ENCODE results near the gene PACSIN1.

DNA sequence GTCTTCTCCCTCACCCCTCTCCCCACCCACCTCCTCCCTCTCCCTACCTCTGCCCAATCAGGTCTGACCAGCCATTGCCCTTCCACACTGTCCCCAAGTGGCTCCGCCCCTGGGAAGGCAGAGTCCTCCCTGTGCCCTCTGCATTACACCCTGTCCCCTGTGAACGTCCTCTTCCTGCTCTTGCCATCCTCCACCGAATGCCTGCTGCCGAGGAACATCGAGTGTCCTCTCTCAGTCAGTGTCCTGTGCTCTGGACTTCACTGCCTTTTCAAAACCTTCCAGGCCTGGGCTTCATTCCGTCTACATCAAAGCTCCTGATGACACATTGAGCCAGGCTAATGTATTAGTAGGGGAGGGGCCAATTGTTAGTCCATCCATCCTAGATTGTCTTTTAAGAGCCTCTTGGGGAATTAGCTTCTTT is 3.3 kb upstream of the PACSIN1 start:
- TF ChIP-seq, protein P1, sequence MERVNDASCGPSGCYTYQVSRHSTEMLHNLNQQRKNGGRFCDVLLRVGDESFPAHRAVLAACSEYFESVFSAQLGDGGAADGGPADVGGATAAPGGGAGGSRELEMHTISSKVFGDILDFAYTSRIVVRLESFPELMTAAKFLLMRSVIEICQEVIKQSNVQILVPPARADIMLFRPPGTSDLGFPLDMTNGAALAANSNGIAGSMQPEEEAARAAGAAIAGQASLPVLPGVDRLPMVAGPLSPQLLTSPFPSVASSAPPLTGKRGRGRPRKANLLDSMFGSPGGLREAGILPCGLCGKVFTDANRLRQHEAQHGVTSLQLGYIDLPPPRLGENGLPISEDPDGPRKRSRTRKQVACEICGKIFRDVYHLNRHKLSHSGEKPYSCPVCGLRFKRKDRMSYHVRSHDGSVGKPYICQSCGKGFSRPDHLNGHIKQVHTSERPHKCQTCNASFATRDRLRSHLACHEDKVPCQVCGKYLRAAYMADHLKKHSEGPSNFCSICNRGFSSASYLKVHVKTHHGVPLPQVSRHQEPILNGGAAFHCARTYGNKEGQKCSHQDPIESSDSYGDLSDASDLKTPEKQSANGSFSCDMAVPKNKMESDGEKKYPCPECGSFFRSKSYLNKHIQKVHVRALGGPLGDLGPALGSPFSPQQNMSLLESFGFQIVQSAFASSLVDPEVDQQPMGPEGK (CRISPR knock-in tag; IDR thresholded peaks at IDR 0.05; ENCODE audit: borderline replicate concordance) = no peak
- TF ChIP-seq ZFP30 (CRISPR knock-in tag; IDR thresholded peaks at IDR 0.05) (no peak), ZNF70 (CRISPR knock-in tag; IDR thresholded peaks at IDR 0.05) (no peak), ARNTL (CRISPR knock-in tag; IDR thresholded peaks at IDR 0.05; ENCODE audit: borderline replicate concordance, low read depth) (no peak), OSR1 (CRISPR knock-in tag; IDR thresholded peaks at IDR 0.05) (no peak), ZNF8 (CRISPR knock-in tag; IDR thresholded peaks at IDR 0.05) (no peak), GLIS3 (CRISPR knock-in tag; IDR thresholded peaks at IDR 0.05) (no peak)
- TF ChIP-seq, protein P2, sequence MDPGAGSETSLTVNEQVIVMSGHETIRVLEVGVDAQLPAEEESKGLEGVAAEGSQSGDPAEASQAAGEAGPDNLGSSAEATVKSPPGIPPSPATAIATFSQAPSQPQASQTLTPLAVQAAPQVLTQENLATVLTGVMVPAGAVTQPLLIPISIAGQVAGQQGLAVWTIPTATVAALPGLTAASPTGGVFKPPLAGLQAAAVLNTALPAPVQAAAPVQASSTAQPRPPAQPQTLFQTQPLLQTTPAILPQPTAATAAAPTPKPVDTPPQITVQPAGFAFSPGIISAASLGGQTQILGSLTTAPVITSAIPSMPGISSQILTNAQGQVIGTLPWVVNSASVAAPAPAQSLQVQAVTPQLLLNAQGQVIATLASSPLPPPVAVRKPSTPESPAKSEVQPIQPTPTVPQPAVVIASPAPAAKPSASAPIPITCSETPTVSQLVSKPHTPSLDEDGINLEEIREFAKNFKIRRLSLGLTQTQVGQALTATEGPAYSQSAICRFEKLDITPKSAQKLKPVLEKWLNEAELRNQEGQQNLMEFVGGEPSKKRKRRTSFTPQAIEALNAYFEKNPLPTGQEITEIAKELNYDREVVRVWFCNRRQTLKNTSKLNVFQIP (CRISPR knock-in tag; IDR thresholded peaks at IDR 0.05; ENCODE audit: borderline replicate concordance, low read depth) = no peak

Measured in SK-N-SH treated with all-trans-retinoic acid at 6 μM for 48 hours (cell line).